Measurements from ENCODE around the gene CEP72.
"Not testable (repeated sequence)": the region's sequence is repeated elsewhere in the genome, so short reads cannot be mapped to it uniquely, and the experiment has no call there.

CEP72 gene

GRCh38 chr5:682651-683358, 70.7 kb downstream of the CEP72 start:
- in situ Hi-C loops (cut with HindIII; ENCODE audit: low pct_unique_long_range_greater_than_20kb, low sequenced_read_pairs); DNase-seq (ENCODE audit: low read depth in 1 of 2, low spot score in 1 of 2): not testable (repeated sequence)

DNA sequence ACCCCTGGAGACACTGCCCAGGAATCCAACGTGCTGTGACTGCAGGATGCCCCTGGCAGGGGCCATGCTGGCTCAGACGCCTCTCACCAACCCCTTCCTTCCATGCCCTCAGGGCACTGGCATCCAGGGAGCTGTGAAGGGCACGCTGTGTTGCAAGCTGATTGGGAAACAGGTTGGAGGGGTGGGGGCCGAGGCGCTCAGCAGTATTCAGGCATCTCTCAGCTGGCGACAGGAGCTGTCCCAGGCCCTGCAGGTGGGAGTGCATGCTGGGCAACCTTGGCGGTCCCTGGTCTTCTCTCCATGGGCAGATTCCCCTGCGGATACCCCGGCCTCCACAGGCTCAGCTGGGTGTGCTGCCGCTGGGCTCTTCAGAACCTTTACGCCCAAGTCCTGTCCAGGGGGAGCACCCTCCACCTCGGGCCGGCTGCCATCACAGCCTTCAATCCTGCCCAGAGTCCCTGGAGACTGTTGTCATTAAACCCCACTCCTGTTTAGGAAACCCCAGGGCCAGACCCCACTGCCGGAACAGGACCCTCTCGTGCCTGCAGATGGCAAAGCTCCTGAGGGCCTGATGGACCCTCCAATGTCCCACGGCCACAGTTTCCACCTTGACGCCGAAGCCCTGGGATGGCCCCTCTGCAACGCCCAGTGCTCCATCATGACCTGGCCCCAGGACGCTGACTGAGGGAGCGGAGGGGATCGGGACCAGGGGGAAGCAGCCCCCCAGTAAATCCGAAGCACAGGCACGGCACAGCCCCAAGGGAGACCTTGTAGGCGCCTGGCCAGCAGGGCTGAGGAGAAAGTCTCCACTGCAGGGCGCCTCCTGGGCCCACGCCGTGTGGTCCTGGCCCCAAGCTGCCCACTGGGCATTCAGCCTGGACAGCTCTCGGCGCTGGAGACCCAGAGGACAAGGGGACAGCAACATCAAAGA, 71.7 kb downstream of the CEP72 start:
- in situ Hi-C loops (cut with HindIII; ENCODE audit: low pct_unique_long_range_greater_than_20kb, low sequenced_read_pairs) = no loop called here
- TF ChIP-seq JUND (IDR thresholded peaks at IDR 0.05; ENCODE audit: low read depth) = no peak
- no peak for DNase-seq (ENCODE audit: low read depth in 1 of 2, low spot score in 1 of 2)

DNA sequence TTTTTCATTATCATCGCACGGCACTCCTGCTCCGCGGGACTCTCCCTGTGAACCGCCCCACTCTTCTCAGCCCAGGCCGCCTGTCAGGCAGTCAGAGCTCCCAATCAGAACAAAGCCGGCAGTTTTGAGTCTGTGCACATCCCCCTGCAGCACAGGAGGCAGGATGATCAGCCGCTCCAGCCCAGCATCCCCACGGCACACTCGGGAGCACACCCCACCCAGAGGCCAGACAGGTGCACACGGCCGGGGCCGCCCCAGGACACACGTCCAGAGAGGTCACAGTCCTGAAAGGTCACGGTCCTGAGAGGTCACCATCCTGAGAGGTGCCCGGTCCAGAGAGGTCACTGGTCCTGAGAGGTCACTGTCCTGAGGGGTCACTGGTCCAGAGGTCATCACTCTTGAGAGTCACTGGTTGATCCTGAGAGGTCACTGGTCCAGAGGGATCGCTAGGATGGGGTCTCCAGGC, 72.6 kb downstream of the CEP72 start:
- DNase-seq (ENCODE audit: low read depth in 1 of 2, low spot score in 1 of 2) = no peak
- TF ChIP-seq JUND (IDR thresholded peaks at IDR 0.05; ENCODE audit: low read depth) = no peak
- in situ Hi-C loops (cut with HindIII; ENCODE audit: low pct_unique_long_range_greater_than_20kb, low sequenced_read_pairs) = no loop called here

DNA sequence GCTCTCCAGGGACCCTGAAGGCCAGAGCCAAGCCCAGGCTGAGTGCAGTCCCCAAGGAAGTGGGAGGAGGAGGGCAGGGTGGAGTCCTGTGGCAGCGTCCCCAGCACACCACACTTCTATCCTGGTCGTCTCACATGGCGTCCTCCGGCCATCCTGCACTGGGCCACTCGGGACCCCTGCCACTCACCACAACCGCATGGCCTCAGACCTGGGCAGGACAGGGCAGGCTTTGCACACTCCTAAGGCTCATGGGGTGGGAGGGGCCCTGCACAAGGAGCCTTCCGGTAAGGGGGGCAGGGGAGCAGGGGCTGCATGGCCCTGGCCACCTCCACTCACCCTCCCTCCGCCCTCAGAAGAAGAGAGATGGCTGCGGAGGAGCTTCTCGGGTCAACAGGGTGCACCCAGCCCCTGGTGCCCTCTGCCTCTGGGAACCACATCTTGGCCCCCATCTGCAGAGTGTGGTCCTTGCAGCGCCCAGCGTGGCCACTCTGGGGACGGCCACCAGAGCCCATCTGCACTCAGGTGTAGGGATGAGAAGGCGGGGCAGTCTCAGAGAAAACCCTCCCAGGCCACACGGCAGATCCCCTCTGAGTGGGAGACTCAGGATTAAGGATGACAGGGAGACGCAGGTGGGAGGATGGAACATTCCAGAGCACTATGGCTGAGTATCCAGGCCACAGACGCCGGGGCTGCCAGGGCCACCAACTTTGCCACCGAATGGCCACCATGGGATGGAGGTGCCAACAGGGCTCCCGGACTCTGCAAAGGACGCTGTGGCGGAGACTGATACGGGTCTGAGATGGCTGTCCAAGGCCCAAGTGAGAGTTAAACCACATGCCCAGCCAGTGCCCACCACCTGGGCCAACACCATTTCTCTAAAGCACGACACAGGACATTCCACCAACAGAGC, 73.4 kb downstream of the CEP72 start:
- no peak for DNase-seq (ENCODE audit: low read depth in 1 of 2, low spot score in 1 of 2)
- no peak for TF ChIP-seq JUND (IDR thresholded peaks at IDR 0.05; ENCODE audit: low read depth)
- in situ Hi-C loops (cut with HindIII; ENCODE audit: low pct_unique_long_range_greater_than_20kb, low sequenced_read_pairs) = no loop called here

- in situ Hi-C loops (cut with HindIII; ENCODE audit: low pct_unique_long_range_greater_than_20kb, low sequenced_read_pairs); DNase-seq (ENCODE audit: low read depth in 1 of 2, low spot score in 1 of 2): not testable (repeated sequence)
Measured at GRCh38 chr5:686172-686523, 74.0 kb downstream of the CEP72 start.

GRCh38 chr5:686936-687335, 74.8 kb downstream of the CEP72 start:
- in situ Hi-C loops (cut with HindIII; ENCODE audit: low pct_unique_long_range_greater_than_20kb, low sequenced_read_pairs); DNase-seq (ENCODE audit: low read depth in 1 of 2, low spot score in 1 of 2): not testable (repeated sequence)

GRCh38 chr5:688348-689010, 76.3 kb downstream of the CEP72 start:
- DNase-seq (ENCODE audit: low read depth in 1 of 2, low spot score in 1 of 2); in situ Hi-C loops (cut with HindIII; ENCODE audit: low pct_unique_long_range_greater_than_20kb, low sequenced_read_pairs): not testable (repeated sequence)

DNA sequence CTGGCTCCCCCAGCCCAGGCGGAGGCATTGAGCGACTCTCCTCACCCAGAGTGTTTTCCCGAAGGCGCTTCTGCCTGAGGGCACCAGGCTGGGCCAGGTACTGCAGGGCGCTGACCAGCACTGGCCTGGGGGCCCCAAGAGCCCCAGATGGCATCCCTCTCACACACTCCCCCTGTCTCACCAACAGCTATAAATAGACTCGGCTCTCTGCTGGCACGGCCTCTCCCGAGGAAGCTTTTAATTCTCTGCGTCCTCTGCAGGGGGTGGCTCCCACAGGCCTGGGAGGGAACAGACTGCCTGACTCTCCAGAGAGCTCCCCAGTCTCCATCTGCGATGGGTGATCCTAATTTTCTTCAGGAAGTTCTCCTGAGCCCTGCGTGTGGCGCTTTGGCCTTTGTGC, 78.2 kb downstream of the CEP72 start:
- DNase-seq (ENCODE audit: low read depth in 1 of 2, low spot score in 1 of 2); in situ Hi-C loops (cut with HindIII; ENCODE audit: low pct_unique_long_range_greater_than_20kb, low sequenced_read_pairs): not testable (repeated sequence)

DNA sequence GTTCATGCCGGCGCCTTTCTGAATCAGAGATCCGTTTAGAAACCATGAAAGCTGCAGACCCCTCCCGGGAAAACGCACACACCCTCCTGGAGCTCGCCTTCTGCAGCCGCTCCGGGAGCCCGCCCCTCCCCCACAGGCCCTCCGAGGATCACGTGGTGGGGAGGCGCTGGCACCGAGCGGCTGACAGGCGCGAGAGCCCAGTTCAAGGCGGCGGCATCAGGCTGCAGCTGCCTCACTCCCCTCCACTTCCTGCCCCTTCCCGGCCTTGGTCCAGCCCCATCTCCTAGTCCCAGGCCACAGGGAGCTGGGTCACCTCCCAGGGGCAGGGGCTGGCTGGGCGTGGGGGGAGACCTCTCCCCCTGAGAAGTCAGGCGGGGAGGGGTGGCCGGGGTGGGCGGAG, 78.9 kb downstream of the CEP72 start:
- DNase-seq (ENCODE audit: low read depth in 1 of 2, low spot score in 1 of 2); in situ Hi-C loops (cut with HindIII; ENCODE audit: low pct_unique_long_range_greater_than_20kb, low sequenced_read_pairs): not testable (repeated sequence)

DNA sequence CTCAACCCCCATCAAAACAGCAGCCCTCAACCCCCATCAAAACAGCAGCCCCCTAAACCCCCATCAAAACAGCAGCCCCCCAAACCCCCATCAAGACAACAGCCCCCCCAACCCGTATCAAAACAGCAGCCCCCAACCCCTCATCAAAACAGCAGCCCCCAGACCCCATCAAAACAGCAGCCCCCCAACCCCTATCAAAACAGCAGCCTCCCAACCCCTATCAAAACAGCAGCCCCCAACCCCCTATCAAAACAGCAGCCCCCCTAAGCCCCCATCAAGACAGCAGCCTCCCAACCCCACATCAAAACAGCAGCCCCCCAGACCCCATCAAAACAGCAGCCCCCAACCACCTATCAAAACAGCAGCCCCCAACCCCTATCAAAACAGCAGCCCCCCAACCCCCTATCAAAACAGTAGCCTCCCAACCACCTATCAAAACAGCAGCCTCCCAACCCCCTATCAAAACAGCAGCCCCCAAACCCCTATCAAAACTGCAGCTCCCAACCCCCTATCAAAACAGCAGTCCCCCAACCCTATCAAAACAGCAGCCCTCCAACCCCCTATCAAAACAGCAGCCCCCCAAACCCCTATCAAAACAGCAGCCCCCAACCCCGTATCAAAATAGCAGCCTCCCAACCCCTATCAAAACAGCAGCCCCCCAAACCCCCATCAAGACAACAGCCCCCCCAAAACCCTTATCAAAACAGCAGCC, 79.8 kb downstream of the CEP72 start:
- no peak for DNase-seq (ENCODE audit: low read depth in 1 of 2, low spot score in 1 of 2)
- in situ Hi-C loops (cut with HindIII; ENCODE audit: low pct_unique_long_range_greater_than_20kb, low sequenced_read_pairs) = no loop called here
- no peak for TF ChIP-seq JUND (IDR thresholded peaks at IDR 0.05; ENCODE audit: low read depth)

GRCh38 chr5:692529-693041, 80.4 kb downstream of the CEP72 start:
- DNase-seq (ENCODE audit: low read depth in 1 of 2, low spot score in 1 of 2); in situ Hi-C loops (cut with HindIII; ENCODE audit: low pct_unique_long_range_greater_than_20kb, low sequenced_read_pairs): not testable (repeated sequence)

DNA sequence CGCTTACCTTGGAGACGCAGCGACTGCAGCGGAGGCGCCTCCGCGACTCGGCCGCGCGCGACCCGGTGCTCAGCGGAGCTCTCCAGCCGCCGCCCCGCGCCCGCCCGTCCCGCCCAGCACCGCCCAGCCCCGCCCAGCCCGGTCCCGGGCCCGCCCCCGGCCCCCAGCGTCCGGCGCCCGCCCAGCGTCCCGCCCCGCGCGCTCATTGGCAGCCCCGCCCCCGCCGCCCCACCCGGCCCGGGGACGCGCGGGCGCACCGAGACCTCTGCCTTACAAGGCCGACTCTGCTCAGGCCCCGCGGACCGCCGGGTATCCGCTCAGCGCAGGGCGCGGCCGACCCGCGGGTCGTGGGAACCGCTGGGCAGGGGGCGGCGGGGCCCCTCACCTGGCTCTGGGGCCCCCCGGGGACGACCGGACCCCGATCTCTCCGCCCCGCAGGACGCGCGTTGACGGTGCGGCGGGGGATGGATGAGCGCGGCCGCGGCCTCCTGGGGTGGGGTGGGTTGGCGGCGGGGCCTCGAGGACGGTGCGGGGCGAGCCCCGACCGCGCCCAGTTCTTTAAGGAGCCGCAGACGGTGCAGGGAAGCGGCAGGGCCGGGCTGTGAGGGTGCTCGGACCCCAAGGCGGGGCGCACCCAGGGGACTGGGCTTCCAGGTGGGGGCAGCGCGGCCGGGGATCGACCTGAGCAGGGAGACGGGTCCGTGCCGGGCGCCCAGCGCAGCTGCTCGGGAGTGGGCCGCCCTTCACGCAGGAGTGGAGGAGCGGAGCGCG, 81.3 kb downstream of the CEP72 start, which contains the start of gene TPPP:
TPPP (minus strand) TSS at position 82 of the 771 bp plus-strand sequence. CDS start 15,292 bp downstream, outside the sequence.
- in situ Hi-C loops (cut with HindIII; ENCODE audit: low pct_unique_long_range_greater_than_20kb, low sequenced_read_pairs) = not testable (repeated sequence)
- DNase-seq (ENCODE audit: low read depth in 1 of 2, low spot score in 1 of 2) = peak; percentile 94 to 98

- in situ Hi-C loops (cut with HindIII; ENCODE audit: low pct_unique_long_range_greater_than_20kb, low sequenced_read_pairs) = not testable (repeated sequence)
Measured at GRCh38 chr5:694042-694431, 81.9 kb downstream of the CEP72 start.

GRCh38 chr5:695475-695874, 83.3 kb downstream of the CEP72 start:
- in situ Hi-C loops (cut with HindIII; ENCODE audit: low pct_unique_long_range_greater_than_20kb, low sequenced_read_pairs) = not testable (repeated sequence)

More at GRCh38 chr5:694042-694431, 81.9 kb downstream of the CEP72 start:
- not testable (repeated sequence) for DNase-seq (ENCODE audit: low read depth in 1 of 2, low spot score in 1 of 2)

DNA sequence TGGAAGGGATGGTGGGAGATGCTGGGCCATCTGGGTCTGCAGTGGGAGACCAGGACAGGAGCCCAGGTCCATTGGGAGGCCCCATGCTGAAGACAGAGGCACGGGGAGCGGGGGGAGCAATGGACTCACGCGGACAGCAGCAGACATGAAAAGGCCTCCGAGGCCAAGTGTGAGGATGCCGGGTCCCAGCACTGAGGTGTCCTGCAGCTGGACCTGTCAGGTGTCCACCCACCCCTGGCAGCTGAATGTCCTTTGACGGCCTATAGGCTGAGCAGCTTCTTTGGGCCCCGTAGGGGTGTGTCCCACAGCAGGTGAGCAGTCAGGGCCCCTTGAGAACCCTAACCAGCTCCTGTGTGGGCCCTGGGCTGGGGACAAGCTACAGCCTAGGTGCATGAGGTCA, 84.1 kb downstream of the CEP72 start:
- in situ Hi-C loops (cut with HindIII; ENCODE audit: low pct_unique_long_range_greater_than_20kb, low sequenced_read_pairs); DNase-seq (ENCODE audit: low read depth in 1 of 2, low spot score in 1 of 2): not testable (repeated sequence)

More at GRCh38 chr5:695475-695874, 83.3 kb downstream of the CEP72 start:
- not testable (repeated sequence) for DNase-seq (ENCODE audit: low read depth in 1 of 2, low spot score in 1 of 2)

Data from T47D (cell line).